GM19438 (cell line): ENCODE measurements around the gene DTNA.
"Not testable (repeated sequence)": the region's sequence is repeated elsewhere in the genome, so short reads cannot be mapped to it uniquely, and the experiment has no call there.

ENCODE experiments used
- ATAC-seq: cut with Tn5 transposase; IDR thresholded peaks from one replicate; pipeline ENCODE4 v1.9.1; 2021; ENCODE audit warnings: low read depth; ENCODE audit not compliant: unreplicated experiment

The DTNA gene

DNA sequence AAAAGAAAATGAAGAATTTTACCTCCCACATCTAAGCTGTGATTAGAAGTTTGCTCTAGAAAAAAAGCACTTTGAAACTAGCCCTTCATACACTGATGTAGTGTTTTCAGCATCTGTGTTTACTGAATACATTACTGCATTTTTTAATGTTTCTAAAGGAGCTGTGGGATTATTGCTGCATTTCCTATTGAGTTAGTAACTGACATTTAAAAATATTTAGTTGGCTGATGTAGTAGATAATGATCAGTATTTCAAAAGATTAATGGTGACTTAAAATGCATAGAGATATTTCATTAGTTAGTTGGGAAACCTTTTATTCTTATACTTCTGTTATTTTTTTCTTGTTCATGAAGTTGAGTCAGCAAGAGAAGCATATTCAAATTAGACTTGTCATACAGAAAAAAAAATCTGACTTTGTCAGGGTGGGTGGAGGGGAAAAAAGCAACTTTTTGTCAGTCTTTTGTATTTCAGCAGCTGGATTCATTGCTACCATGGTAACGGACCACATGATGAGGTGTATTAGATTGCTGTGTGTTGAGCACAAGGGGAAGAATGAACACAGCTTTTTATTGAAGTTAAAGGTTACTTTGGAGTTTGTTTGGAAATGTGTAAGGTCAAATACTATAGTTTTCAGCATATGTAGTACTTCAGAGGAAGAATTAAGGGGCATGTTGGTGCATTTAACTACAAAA lies at the start of gene DTNA:
DTNA (plus strand) TSS at position 549 of the 692 bp plus-strand sequence. CDS start 45,679 bp downstream, outside the sequence.
- no peak for ATAC-seq

DNA sequence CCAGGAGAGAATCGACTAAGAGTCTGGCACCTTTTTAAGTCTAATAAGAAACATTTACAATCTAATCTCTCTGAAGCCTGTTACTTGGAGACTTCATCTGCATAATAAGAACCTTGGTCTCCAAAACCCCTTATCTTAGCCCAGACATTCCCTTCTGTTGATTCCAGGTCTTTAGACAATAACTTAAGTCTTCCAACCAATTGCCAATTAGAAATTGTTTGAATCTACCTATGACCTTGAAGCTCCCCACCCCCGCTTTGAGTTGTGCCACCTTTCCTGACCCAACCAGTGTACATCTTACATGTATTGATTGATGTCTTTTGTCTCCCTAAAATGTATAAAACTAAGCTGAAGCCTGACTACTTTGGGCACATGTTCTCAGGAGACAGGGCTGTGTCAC lies 49.5 kb upstream of the DTNA start:
- no peak for ATAC-seq

DNA sequence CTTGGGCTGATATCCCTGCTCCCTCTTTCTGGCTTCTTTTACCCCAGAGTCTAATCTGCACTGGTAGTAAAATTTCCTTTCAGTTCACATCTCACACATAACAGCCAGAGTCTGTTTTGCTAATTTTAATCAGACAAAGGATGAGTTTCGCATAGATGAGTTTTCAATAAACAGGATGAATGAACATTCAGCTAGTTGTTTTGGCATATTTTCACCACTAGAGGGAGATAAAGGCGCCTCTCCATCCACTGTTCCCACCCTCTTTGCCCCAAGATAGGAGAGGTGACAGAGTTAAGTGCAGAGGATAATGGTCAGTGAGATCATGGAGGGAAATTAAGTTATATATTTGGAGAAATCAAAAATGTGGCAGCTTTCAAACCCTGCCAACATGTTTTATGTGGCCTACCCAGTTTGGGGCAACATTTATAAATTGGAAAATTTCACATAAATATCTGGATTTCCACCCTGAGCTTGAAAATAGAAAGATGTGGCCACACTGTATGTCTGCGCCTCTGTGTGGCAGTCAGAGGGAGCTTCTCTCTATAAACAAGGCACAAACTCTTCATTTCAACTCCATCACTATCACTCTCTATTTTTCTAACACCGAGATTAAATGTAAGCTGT lies 48.5 kb upstream of the DTNA start:
- no peak for ATAC-seq

DNA sequence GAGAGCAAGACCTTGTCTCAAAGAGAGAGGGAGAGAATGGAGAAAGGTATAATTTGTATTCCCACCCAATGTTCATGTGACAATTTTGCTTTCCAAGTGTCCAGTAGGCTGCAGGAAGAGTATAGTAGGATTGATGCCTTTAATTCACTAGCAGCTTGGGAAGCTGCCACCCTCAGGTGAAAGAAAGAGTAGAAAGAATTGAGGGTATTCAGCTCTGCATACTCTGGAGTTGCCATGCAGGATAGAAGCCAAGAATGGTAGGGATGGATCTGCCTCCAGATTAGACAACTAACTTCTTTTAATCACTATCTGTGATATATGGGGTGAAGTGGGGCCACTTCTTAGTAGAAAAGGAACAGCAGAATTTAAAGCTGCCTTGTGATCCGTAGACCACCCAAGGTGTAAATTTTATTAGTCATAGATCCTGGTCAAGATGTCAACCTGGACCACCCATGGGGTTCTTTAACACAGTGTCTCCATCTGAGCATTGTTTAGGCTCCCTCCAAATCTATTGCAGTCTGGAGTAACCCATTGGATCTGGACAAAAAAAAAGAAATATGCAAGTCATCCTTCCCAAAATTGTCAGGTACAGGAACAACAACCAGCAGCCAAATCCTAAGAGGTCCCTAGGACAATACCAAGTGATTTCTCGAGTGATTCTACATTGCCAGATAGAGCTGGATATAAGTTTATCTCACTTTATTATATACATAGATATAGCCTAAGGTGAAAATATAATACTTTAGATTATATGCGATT lies 33.1 kb upstream of the DTNA start:
- no peak for ATAC-seq

DNA sequence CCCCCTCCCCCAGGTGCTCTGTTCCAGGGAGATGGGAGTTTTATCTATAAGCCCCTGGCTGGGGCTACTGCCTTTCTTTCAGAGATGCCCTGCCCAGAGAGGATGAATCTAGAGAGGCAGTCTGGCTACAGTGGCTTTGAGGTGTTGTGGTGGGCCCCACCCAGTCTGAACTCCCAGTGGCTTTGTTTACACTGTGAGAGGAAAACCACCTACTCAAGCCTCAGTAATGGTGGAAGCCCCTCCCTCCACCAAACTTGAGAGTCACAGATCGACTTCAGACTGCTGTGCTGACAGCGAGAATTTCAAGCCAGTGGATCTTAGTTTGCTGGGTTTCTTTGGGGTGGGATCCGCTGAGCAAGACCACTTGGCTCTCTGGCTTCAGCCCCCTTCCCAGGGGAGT lies 20.3 kb upstream of the DTNA start:
- not testable (repeated sequence) for ATAC-seq

DNA sequence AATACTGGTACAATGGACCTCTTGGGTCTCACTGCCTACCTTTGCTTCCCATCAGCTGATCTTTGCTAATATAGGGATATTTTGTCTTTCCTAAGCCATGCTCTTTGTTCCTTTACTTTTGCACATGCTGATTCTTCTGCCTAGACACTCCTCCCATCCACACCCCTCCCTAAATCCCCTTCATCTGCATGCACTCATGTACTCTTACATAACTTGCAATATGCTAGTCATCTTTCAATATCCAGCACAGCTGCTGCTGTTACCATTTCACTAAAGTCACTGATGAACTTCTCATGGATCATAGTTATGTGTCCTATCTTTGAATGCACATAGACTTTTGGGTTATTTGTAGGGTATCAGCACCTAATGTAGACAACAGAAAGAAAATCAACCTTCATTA lies 18.5 kb upstream of the DTNA start:
- no peak for ATAC-seq

DNA sequence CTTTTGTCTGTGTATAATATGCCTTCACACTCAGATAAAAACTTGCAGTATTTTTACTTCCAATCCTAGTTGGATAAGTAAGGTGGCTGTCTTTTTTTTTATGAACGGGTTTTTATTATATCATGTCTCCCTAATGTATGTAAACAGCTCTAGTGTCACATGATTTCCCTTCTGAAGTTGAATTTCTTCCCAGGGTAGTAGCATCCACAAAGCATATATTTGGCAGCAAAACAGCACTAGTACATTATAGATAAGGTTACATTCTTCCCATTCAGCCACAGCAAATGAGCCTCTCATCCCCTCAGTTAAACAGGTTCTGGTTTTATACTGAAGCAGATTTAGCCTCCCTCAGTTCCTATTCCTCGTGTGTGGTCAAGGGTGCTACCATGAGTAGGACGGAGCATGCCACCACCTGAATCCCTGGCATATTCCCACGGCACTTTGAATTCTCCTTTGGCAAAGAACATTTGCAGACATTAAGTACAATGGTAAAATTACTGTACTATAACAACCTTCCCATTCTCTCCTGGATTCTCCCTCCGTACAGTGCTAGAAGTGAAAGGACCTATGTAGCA lies 15.4 kb upstream of the DTNA start:
- ATAC-seq, result no peak

DNA sequence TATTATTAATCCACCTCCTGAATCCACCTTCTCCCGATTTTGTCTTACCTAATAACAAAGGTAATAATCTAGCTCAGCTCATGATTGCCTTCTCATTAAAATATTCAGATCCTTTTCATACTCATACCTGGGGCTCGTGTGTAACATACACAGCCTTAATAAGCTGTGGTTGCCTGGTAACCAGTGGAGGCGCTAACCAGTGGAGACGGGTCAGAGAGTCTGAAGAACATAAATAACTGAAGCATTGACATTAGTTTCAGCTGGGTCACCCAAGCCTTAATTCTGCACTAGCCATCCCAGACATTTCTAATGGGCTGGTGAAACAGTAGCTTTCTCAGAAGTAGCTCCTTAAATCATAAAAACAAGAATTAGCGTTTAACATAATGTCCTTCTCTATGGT lies 14.8 kb upstream of the DTNA start:
- no peak for ATAC-seq

DNA sequence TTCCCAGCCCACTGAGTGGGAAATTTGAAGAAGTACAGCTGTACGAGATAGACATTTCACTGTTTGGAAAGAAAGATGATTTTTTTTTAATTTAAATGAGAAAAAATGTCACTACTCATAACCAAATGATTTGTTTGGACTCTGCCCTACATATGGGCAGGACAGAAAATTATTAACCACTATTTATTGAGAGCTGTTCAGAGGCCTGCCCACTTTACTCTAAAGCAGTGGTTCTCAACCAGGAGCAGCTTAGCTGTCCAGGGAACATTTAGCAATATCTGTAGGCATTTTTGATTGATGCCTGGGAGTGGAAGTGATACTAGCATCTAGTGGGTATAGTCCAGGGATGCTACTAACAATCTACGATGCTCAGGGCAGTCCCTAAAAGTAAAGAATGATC lies 13.4 kb upstream of the DTNA start:
- ATAC-seq, result no peak

DNA sequence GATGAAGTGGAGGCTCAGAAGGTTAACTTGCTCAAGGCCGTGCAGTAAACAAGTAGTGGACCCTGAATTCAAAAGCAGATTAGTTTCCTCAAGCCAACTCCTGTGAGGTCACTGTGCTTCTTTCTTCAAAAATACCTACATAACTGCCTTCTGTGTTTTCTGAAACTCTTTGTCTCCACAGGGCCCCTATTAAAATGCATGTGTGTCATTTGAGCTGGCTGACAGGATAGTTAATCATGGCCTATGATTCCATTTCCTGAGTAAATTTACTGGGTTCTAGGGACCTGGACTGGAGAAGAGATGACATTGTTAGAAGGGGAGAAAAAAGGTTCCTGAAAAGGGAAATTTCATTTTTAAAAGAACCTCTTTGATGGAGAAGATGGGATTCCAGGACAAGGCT lies 12.9 kb upstream of the DTNA start:
- ATAC-seq, result no peak

DNA sequence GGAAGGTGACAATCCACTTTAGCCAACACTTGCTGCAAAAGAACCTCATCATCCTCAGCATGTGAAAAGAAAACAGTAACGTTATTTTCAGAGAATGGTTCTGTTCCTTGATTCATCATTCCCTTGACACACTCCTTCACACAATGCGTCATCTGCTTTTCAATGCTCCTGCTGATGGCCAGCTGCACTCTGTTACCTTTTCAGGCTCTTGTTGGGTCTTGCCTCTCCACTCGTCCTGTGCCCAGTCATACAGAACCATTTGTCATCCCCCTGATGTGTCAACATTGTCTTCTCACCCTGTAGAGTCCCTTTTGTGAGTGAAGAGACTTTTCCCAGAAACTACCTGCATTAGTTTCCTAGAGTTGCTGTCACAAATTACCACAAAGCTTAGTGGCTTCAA lies 12.2 kb upstream of the DTNA start:
- ATAC-seq, result no peak

DNA sequence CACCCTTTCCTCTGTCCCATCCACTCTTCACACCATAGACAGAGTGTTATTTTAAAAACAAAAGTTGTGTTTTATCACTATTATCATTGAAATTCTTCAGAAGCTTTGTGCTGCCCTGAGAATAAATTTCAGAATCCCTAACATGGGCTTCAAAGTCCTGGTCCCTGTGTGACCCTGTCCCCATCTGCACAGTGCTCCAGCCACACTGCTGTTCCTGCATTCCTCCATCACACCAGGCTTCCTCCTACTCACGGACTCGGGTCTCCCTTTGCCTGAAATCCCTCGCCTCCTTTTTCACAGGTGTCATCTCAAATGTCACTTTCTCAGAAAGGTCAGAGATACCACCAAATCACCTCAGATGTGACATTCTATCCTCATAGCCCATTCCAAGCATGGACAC lies 8.2 kb upstream of the DTNA start:
- no peak for ATAC-seq

DNA sequence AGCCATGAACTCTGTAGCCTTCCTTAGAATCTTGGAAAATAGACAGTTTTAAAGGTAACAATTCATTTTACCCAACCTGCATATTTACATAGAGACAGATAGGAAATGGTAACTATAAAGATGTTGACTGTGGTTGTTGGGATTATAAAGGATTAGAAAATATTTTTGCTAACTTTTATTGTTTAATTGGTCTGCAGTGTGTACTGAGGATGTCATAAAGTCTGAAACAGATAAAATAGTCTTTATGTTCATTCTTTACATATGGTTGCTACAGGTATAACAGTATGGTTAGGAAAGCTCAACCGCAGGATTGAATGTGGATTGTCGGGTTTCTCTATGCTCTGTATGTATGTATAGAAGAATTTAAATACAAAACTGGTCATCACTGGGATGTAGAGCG lies 7.3 kb upstream of the DTNA start:
- ATAC-seq, result no peak

DNA sequence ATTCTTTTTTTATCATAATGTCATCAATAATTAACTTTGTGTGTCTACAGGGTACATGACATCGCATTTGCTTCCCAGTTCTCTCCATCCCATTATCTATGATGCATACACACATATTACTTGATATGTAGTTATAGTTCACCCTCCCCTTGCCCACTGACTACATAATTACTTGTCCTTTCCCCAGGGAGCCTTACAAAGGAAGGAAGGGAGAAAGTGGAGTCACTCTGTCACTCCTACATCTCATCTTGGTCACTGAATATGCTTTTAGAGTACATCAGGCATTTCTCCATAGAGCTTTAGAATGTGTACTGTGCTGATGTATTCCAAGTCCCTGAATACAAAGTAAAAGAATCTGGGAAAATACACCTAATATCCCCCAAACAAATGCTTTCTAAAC lies 6.0 kb upstream of the DTNA start:
- ATAC-seq, result no peak

DNA sequence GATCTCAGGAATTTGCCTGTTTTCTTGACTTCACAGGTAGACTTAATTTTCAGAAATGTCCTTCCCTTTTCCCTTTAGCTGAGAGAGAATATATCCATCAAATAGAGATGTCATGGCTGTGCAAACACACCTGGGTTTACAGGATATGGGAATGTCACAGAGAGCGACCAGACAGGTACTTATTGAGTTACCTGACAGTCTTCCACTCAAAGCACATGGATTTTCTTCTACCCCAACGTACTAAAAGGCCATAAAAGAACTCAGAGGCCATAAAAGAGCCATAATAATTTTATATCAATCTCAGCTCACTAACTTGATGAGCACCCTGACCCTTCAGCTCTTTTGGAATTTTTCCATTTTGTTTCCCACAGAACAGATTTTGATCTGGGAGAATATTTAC lies 5.3 kb upstream of the DTNA start:
- no peak for ATAC-seq

DNA sequence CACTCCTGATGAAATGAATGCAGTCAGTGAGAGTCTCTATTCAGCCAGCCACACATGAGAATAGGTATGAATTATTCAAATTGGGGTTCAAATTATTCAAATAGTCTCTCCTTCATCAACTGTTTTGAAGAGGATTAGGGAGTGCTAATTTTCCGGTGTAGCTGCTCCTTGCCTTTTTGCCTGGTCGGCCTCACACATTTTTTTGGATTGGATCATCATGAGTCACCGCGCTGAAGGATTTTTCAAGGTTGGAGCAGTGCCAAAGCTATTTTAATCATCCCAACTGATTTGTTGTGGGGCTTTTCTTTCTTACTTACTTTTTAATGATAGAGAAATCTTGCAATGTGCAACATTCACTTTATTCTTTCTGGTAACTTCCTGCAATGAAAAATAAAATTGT lies 2.4 kb upstream of the DTNA start:
- ATAC-seq, result no peak

DNA sequence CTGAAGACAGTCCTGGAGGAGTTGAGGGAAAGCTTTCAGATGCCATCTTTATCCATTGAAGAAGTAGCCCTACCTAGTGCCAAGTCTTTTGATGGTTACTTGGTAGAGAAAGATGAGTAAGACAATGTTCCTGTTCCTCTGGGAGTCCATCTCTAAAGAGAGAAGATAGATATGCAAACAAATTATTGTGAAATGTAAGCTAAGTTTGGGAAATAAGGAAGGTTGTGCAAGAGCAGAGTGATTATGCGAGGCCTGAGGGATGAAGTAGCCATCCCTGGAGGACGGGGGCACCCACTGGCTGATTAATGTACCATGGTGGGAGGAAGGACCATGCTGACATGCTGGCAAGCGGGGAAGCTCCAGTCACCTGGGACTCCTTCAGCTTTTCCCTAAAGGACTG lies 994 bp upstream of the DTNA start:
- ATAC-seq, result no peak

DNA sequence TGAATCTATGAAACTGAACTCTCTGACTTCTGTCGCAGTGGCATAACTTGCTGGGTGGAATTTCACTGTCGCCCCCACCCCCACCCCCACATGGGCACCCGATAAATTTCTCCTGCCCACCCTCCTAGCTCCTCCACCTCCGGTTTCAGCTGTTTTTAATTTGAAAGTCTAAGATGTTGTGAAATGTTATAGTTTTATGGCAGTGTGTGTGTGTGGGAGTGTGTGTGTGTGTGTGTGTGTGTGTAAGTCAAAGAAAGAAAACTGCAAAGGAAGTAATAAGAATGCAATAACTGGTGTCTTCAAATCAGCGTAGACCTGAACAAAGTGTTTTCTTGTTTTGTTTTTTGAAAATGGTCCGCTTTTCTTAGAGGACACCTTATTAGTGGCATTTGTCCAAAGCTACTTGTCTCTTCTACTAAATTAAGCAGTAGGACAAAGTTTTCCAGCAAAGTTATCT lies 388 bp downstream of the DTNA start:
- ATAC-seq, result no peak

DNA sequence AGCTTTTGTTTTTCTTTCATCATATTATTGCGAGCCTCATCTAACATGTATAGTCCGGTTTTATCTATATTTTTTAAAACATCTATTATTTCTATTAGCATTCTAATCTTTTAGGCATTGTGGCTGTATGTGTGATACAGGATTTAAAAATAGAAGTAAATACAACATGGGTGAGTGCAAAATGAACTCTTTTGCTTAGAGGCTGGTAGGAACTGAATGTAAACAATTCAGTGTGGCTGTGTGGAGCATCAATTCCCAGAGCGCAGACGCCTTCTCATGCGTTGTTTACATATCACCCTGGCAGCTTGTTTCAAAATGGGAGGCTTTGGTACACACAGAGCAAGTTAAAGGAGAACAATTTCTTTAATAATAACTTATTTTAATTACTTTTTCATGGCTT lies 836 bp downstream of the DTNA start:
- ATAC-seq, result no peak

DNA sequence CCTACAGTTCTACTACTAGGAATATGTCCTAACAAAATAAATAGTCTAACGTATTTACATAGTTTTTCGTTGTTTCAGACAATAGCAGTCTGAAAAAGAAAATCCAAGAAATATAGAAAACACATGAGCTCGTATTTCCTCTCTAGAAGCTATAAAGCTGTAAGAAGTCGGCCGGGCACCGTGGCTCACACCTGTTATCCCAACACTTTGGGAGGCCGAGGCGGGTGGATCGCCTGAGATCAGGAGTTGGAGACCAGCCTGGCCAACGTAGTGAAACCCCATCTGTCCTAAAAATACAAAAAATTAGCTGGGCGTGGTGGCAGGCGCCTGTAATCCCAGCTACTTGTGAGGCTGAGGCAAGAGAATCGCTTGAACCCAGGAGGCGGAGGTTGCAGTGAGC lies 6.0 kb downstream of the DTNA start:
- not testable (repeated sequence) for ATAC-seq

DNA sequence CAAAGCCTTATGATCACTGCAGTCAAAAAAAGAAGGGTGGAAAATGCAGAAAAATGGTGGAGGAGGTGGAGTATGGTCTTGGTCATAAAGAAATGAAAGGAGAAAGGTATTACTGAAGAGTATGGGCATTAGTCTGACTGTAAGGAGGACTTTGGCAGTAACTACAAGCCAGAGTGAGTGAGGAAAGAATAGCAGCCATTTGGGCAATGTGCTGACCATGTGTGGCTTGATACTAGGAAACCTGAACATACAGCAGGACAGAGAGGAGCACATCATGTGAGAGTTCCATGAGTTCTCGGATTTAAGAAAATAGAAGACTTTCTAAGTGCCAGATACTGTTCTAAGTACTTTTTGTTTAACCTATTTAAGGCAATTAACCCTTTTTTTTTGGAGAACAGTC lies 8.5 kb downstream of the DTNA start:
- no peak for ATAC-seq
